Measurements from ENCODE around the gene CIDEB. TPM values are rescaled to one million over a fixed set of nuclear protein-coding genes. Genes with fewer than 3 reads are reported as not detected.

Gene CIDEB
- total RNA-seq, 1 experiment from 2014 or later, result 0.18 TPM

GRCh38 chr14:24261256-24261968 lies 46.4 kb downstream of the CIDEB start:
- no peaks in the 10 kb centered on the region for H3K27me3 ChIP-seq (ENCODE audit: control insufficient read depth, insufficient read depth, low read length)
- no peak for TF ChIP-seq TCF7L2 (IDR thresholded peaks at IDR 0.05; ENCODE audit: low read depth, low read length)
- TF ChIP-seq CTCF (IDR thresholded peaks at IDR 0.05), result no peak
- no peak for TF ChIP-seq REST (IDR thresholded peaks at IDR 0.05; ENCODE audit: insufficient read depth in 1 of 2, low read depth in 2 of 2, low read length in 1 of 2)
- intact Hi-C loops (cut with micrococcal nuclease; ENCODE audit: unreplicated experiment), result no loop called here
- in situ Hi-C loops (cut with HindIII; ENCODE audit: low pct_unique_long_range_greater_than_20kb, low sequenced_read_pairs), result no loop called here
- H3K4me1 ChIP-seq (ENCODE audit: control insufficient read depth, insufficient read depth, low read length), result no peaks in the 10 kb centered on the region
- CTCF ChIA-PET, result interaction anchor here (0.5 kb wide), 1 partner anchor 279 kb away, joined by 3 read pairs; no protein-coding TSS in a partner anchor
- BruUV-seq (replicated peaks), result no TSS peak
- no peak overlapping the region for H3K27ac ChIP-seq (ENCODE audit: low read length)
- H3K4me3 ChIP-seq (ENCODE audit: low read depth in 2 of 2, low read length in 2 of 2), result no peak overlapping the region
- POLR2A ChIA-PET, result no interaction called here
- H3K9me3 ChIP-seq (ENCODE audit: control insufficient read depth, insufficient read depth, low read depth, low read length), result no peaks in the 10 kb centered on the region
- H3K36me3 ChIP-seq (ENCODE audit: control insufficient read depth, insufficient read depth, low read length), result no peaks in the 10 kb centered on the region
- DNase-seq (ENCODE audit: low read depth, low spot score), result no peak
- ATAC-seq, result no peak

- ATAC-seq (no peak), DNase-seq (ENCODE audit: low read depth, low spot score) (no peak)
- in situ Hi-C loops (cut with HindIII; ENCODE audit: low pct_unique_long_range_greater_than_20kb, low sequenced_read_pairs), result no loop called here
- H3K36me3 ChIP-seq (ENCODE audit: control insufficient read depth, insufficient read depth, low read length), result no peaks in the 10 kb centered on the region
- H3K27ac ChIP-seq (ENCODE audit: low read length), result no peak overlapping the region
- no peaks in the 10 kb centered on the region for H3K9me3 ChIP-seq (ENCODE audit: control insufficient read depth, insufficient read depth, low read depth, low read length)
- H3K27me3 ChIP-seq (ENCODE audit: control insufficient read depth, insufficient read depth, low read length), result no peaks in the 10 kb centered on the region
- ChIA-PET CTCF (no interaction called here), POLR2A (no interaction called here)
- H3K4me3 ChIP-seq (ENCODE audit: low read depth in 2 of 2, low read length in 2 of 2), result no peak overlapping the region
- BruUV-seq (replicated peaks), result no TSS peak
- H3K4me1 ChIP-seq (ENCODE audit: control insufficient read depth, insufficient read depth, low read length), result no peaks in the 10 kb centered on the region
- no peak for TF ChIP-seq CTCF (IDR thresholded peaks at IDR 0.05)
- TF ChIP-seq POLR2AphosphoS5 (IDR thresholded peaks at IDR 0.05; ENCODE audit: low read depth, low read length), result no peak
- TF ChIP-seq REST (IDR thresholded peaks at IDR 0.05; ENCODE audit: insufficient read depth in 1 of 2, low read depth in 2 of 2, low read length in 1 of 2), result no peak
- no peak for TF ChIP-seq SIN3A (IDR thresholded peaks at IDR 0.05; ENCODE audit: borderline replicate concordance, insufficient read depth, low read depth, low read length)
- no peak for TF ChIP-seq TCF7L2 (IDR thresholded peaks at IDR 0.05; ENCODE audit: low read depth, low read length)
- intact Hi-C loops (cut with micrococcal nuclease; ENCODE audit: unreplicated experiment), result no loop called here
These were observed 47.0 kb downstream of the CIDEB start for GRCh38 chr14:24260780-24261157.
